Cardiac septum (tissue), 1 donor: ENCODE measurements around the gene GPR157. TPM values are rescaled to one million over a fixed set of nuclear protein-coding genes. Genes with fewer than 3 reads are reported as not detected.
"Not testable (repeated sequence)": the region's sequence is repeated elsewhere in the genome, so short reads cannot be mapped to it uniquely, and the experiment has no call there.

Experiments
- DNase-seq: peaks from one replicate; pipeline ENCODE4 v3.0.0-alpha.2; 2020; ENCODE audit warnings: low spot score
- intact Hi-C: fragments of 100-400 bp; cut with DNase I; formaldehyde crosslinking; loops from one replicate; pipeline ENCODE4 v1.14.0; 2022
- total RNA-seq: library from RNA; stranded (reverse); fragmentation: NEBNext Ultra II Directional; extraction: Animal tissue kit (Norgen Biotek cat#: 25700); gene quantifications from one replicate; pipeline ENCODE4 v1.2.1, GENCODE V29; 2021
- donor health status: DM: no; HTN: no; CAD: no.

Gene GPR157
- total RNA-seq, 1 donor from 2014 or later = 23.0 TPM

GRCh38 chr1:9123665-9124064 lies 5.2 kb downstream of the GPR157 start:
- DNase-seq, intact Hi-C loops: not testable (repeated sequence)

GRCh38 chr1:9121496-9122409 lies 7.1 kb downstream of the GPR157 start:
- DNase-seq = no peak
- intact Hi-C loops = no loop called here

GRCh38 chr1:9120312-9120958 lies 8.5 kb downstream of the GPR157 start:
- no peak for DNase-seq
- intact Hi-C loops = no loop called here

GRCh38 chr1:9119745-9120144 lies 9.2 kb downstream of the GPR157 start:
- no peak for DNase-seq

GRCh38 chr1:9118186-9118585 lies 10.7 kb downstream of the GPR157 start:
- no peak for DNase-seq
- intact Hi-C loops = loop anchor here (10.0 kb wide), 1 partner anchor 337 kb away; no protein-coding TSS in a partner anchor

More at GRCh38 chr1:9119745-9120144, 9.2 kb downstream of the GPR157 start:
- intact Hi-C loops = loop anchor here (10.0 kb wide), 1 partner anchor 335 kb away; no protein-coding TSS in a partner anchor

- DNase-seq = no peak
- intact Hi-C loops = loop anchor here (10.0 kb wide), 1 partner anchor 339 kb away; no protein-coding TSS in a partner anchor
These were observed 13.3 kb downstream of the GPR157 start for GRCh38 chr1:9115351-9116205.

GRCh38 chr1:9112961-9113880 lies 15.7 kb downstream of the GPR157 start:
- peak; percentile 63 for DNase-seq
- intact Hi-C loops = loop anchor here (5.0 to 10.0 kb wide), 2 partner anchors 342 to 379 kb away; no protein-coding TSS in a partner anchor

- intact Hi-C loops = loop anchor here (5.0 to 10.0 kb wide), 2 partner anchors 343 to 380 kb away; no protein-coding TSS in a partner anchor
- DNase-seq = no peak
These were observed 16.9 kb downstream of the GPR157 start for GRCh38 chr1:9111957-9112356.

GRCh38 chr1:9111357-9111691 lies 17.6 kb downstream of the GPR157 start:
- no peak for DNase-seq
- intact Hi-C loops = loop anchor here (5.0 to 10.0 kb wide), 2 partner anchors 343 to 381 kb away; no protein-coding TSS in a partner anchor

GRCh38 chr1:9110669-9111356 lies 18.1 kb downstream of the GPR157 start:
- intact Hi-C loops = loop anchor here (1.0 to 10.0 kb wide), 3 partner anchors 85 to 381 kb away; no protein-coding TSS in a partner anchor
- peak; percentile 93 for DNase-seq

GRCh38 chr1:9108056-9108665 lies 20.7 kb downstream of the GPR157 start:
- intact Hi-C loops = no loop called here
- DNase-seq = peak; percentile 70

- peak; percentile 9 for DNase-seq
- intact Hi-C loops = no loop called here
These were observed 21.8 kb downstream of the GPR157 start for GRCh38 chr1:9107136-9107535.

- intact Hi-C loops = no loop called here
- DNase-seq = no peak
These were observed 22.6 kb downstream of the GPR157 start for GRCh38 chr1:9106286-9106685.

- intact Hi-C loops = no loop called here
- peak; percentile 43 for DNase-seq
These were observed 23.5 kb downstream of the GPR157 start for GRCh38 chr1:9105336-9105867.

GRCh38 chr1:9101510-9102146 lies 27.3 kb downstream of the GPR157 start:
- intact Hi-C loops = loop anchor here (2.0 to 5.0 kb wide), 2 partner anchors 93 to 184 kb away; no protein-coding TSS in a partner anchor
- no peak for DNase-seq

GRCh38 chr1:9100471-9101043 lies 28.3 kb downstream of the GPR157 start:
- intact Hi-C loops = loop anchor here (2.0 to 5.0 kb wide), 2 partner anchors 92 to 183 kb away; no protein-coding TSS in a partner anchor
- peak; percentile 47 for DNase-seq
